LHCN-M2 (cell line): ENCODE data around the gene FXYD7. TPM values are rescaled to one million over a fixed set of nuclear protein-coding genes. Genes with fewer than 3 reads are reported as not detected.
"Not testable (repeated sequence)": the region's sequence is repeated elsewhere in the genome, so short reads cannot be mapped to it uniquely, and the experiment has no call there.

ENCODE experiments used
- DNase-seq: peaks from one replicate; pipeline ENCODE4 v3.0.0-alpha.2; 2012; ENCODE audit warnings: low read depth
- total RNA-seq: library from RNA; depleted of rRNA; stranded (reverse); fragments of >200 nt; gene quantifications from 2 replicates; pipeline ENCODE4 v1.2.3, GENCODE V29; 2014

Gene FXYD7
- total RNA-seq, 1 experiment from 2014 or later, result not detected

GRCh38 chr19:35126624-35126959, 16.5 kb upstream of the FXYD7 start:
- no peak for DNase-seq

- no peak for DNase-seq
Measured at GRCh38 chr19:35127871-35128270, 15.2 kb upstream of the FXYD7 start.

GRCh38 chr19:35128398-35129057, 14.5 kb upstream of the FXYD7 start:
- no peak for DNase-seq

- DNase-seq, result not testable (repeated sequence)
Measured at GRCh38 chr19:35129724-35130274, 13.3 kb upstream of the FXYD7 start.

- DNase-seq, result no peak
Measured at GRCh38 chr19:35130761-35131720, 12.0 kb upstream of the FXYD7 start.

- DNase-seq, result no peak
Measured at GRCh38 chr19:35132254-35132653, 10.8 kb upstream of the FXYD7 start.

- DNase-seq, result no peak
Measured at GRCh38 chr19:35133826-35134225, 9.2 kb upstream of the FXYD7 start.

- no peak for DNase-seq
Measured at GRCh38 chr19:35134601-35135242, 8.3 kb upstream of the FXYD7 start, which contains the start of gene LGI4. Gene LGI4 (minus strand): TSS chr19:35135059. CDS start chr19:35134680, 379 bp downstream.

GRCh38 chr19:35135389-35135909, 7.6 kb upstream of the FXYD7 start:
- peak; percentile 38 for DNase-seq

- DNase-seq, result no peak
Measured at GRCh38 chr19:35136231-35136630, 6.8 kb upstream of the FXYD7 start.

GRCh38 chr19:35136977-35137702, 5.9 kb upstream of the FXYD7 start:
- no peak for DNase-seq

- DNase-seq, result no peak
Measured at GRCh38 chr19:35138305-35138892, 4.7 kb upstream of the FXYD7 start, which contains the start of gene FXYD1. Gene FXYD1 (plus strand): TSS chr19:35138824. CDS start chr19:35140080, 1,256 bp downstream.

- DNase-seq, result no peak
Measured at GRCh38 chr19:35140207-35140961, 2.7 kb upstream of the FXYD7 start.

- peak; percentile 59 for DNase-seq
Measured at GRCh38 chr19:35140962-35141836, 1.9 kb upstream of the FXYD7 start.

GRCh38 chr19:35141837-35142605, 1.0 kb upstream of the FXYD7 start:
- DNase-seq, result no peak

- no peak for DNase-seq
Measured at GRCh38 chr19:35142606-35143230, 337 bp upstream of the FXYD7 start.

- no peak for DNase-seq
Measured at GRCh38 chr19:35143818-35144217, 763 bp downstream of the FXYD7 start.

GRCh38 chr19:35144259-35144599, 1.2 kb downstream of the FXYD7 start:
- no peak for DNase-seq
